ENCODE data around the gene CCDC70.
"Not testable (repeated sequence)": the region's sequence is repeated elsewhere in the genome, so short reads cannot be mapped to it uniquely, and the experiment has no call there.

CCDC70 gene

DNA sequence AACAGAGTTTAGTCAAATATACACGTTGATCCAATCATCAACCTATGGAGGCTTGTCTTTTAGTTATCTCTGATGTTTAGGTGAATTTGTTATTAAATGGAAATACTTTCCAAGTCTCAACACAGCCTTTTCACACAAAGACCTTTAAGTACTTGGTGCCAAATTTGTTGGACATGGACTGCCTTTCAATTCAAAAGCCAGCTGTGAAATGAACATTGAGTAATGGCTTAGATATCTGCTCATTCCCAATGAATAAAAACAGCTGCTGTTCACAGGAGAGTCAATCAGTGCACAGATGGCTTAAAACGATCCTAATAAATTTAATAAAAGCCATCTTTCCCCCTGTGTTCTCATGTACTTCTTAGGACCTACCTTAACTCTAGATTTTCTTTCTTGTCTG, 37.9 kb upstream of the CCDC70 start:
- no peak for TF ChIP-seq CTCF (IDR thresholded peaks at IDR 0.05)
- no peak overlapping the region for H3K27ac ChIP-seq

- not testable (repeated sequence) for H3K27ac ChIP-seq
Measured at GRCh38 chr13:51824712-51825111, 37.1 kb upstream of the CCDC70 start.

GRCh38 chr13:51825165-51825592, 36.6 kb upstream of the CCDC70 start:
- H3K27ac ChIP-seq: no peak overlapping the region
- TF ChIP-seq CTCF (IDR thresholded peaks at IDR 0.05): no peak
- no peak for TF ChIP-seq ZFX (IDR thresholded peaks at IDR 0.05; ENCODE audit: borderline replicate concordance)

- TF ChIP-seq CTCF (IDR thresholded peaks at IDR 0.05) (no peak), ZFX (IDR thresholded peaks at IDR 0.05; ENCODE audit: borderline replicate concordance) (no peak)
- H3K27ac ChIP-seq: no peak overlapping the region
Measured at GRCh38 chr13:51825681-51826254, 36.0 kb upstream of the CCDC70 start.

GRCh38 chr13:51826606-51827005, 35.2 kb upstream of the CCDC70 start:
- no peak overlapping the region for H3K27ac ChIP-seq
- no peak for TF ChIP-seq CTCF (IDR thresholded peaks at IDR 0.05)
- no peak for TF ChIP-seq ZFX (IDR thresholded peaks at IDR 0.05; ENCODE audit: borderline replicate concordance)

DNA sequence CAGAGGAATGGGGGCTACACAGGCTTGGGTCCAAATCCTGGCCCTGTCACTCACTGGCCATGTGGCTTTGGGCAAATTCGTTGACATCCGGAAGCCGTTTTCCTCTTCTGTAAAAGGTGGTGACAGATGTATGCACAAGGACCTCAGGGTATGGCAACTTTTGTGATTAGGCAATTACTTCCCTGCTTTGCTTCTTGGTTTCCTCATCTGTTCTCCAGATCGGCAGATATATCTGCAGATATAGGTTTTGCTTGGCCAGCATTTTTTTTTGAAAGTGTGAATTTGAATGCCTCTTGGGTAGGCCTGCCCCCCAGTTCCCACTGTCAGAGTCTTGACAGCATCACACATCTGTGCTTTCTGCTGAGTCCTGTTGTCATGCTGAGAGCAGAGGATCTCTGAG, 34.5 kb upstream of the CCDC70 start:
- no peak overlapping the region for H3K27ac ChIP-seq
- TF ChIP-seq CTCF (IDR thresholded peaks at IDR 0.05) (no peak), ZFX (IDR thresholded peaks at IDR 0.05; ENCODE audit: borderline replicate concordance) (no peak)

GRCh38 chr13:51828730-51829567, 32.8 kb upstream of the CCDC70 start:
- H3K27ac ChIP-seq: no peak overlapping the region

More at GRCh38 chr13:51828730-51829567, 32.8 kb upstream of the CCDC70 start:
- no peak for TF ChIP-seq CTCF (IDR thresholded peaks at IDR 0.05)
- no peak for TF ChIP-seq ZFX (IDR thresholded peaks at IDR 0.05; ENCODE audit: borderline replicate concordance)
